MM.1S (cell line): ENCODE data around the gene SEC22C.

Source experiments
- DNase-seq: peaks from one replicate; pipeline ENCODE4 v3.0.0-alpha.2; 2015
- H2AFZ ChIP-seq: fragments of 300-600 bp; sonication (generic); 2 replicates; pipeline ENCODE4 v1.6.0; 2016; ENCODE audit warnings: antibody characterized with exemption, low read length
- H3F3A ChIP-seq: fragments of 300-600 bp; sonication (generic); 2 replicates; pipeline ENCODE4 v1.6.1; 2016; ENCODE audit warnings: mild to moderate bottlenecking, antibody characterized with exemption, low read length, moderate library complexity, mixed read lengths; ENCODE audit not compliant: insufficient read depth
- H3K27ac ChIP-seq: fragments of 300-600 bp; sonication (generic); 2 replicates; pipeline ENCODE4 v1.5.1; 2016; ENCODE audit warnings: mild to moderate bottlenecking, low read length
- H3K27me3 ChIP-seq: fragments of 300-600 bp; sonication (generic); replicated peaks from 2 replicates; pipeline ENCODE4 v1.6.0; 2016; ENCODE audit warnings: low read length; ENCODE audit not compliant: insufficient read depth
- H3K36me3 ChIP-seq: fragments of 300-600 bp; sonication (generic); replicated peaks from 2 replicates; pipeline ENCODE4 v1.6.1; 2016; ENCODE audit warnings: mild to moderate bottlenecking, low read length, mixed read lengths; ENCODE audit not compliant: insufficient read depth
- H3K4me1 ChIP-seq: fragments of 300-600 bp; sonication (generic); 2 replicates; pipeline ENCODE4 v1.6.1; 2016; ENCODE audit warnings: low read length, mixed read lengths
- H3K4me2 ChIP-seq: fragments of 300-600 bp; sonication (generic); 2 replicates; pipeline ENCODE4 v1.6.0; 2016; ENCODE audit warnings: low read depth, low read length
- H3K4me3 ChIP-seq: fragments of 300-600 bp; sonication (generic); 2 replicates; pipeline ENCODE4 v1.5.1; 2016; ENCODE audit warnings: low read length, mixed read lengths
- H3K79me2 ChIP-seq: fragments of 300-600 bp; sonication (generic); 2 replicates; pipeline ENCODE4 v1.6.1; 2016; ENCODE audit warnings: mixed run types, low read length, mixed read lengths
- H3K9ac ChIP-seq: fragments of 300-600 bp; sonication (generic); 2 replicates; pipeline ENCODE4 v1.6.1; 2016; ENCODE audit warnings: low read length, mixed read lengths
- H3K9me2 ChIP-seq: fragments of 300-600 bp; sonication (generic); replicated peaks from 2 replicates; pipeline ENCODE4 v1.6.1; 2016; ENCODE audit warnings: mild to moderate bottlenecking, low read length, mixed read lengths; ENCODE audit not compliant: insufficient read depth
- H3K9me3 ChIP-seq: fragments of 300-600 bp; sonication (generic); replicated peaks from 2 replicates; pipeline ENCODE4 v1.6.1; 2016; ENCODE audit warnings: mild to moderate bottlenecking, low read length, mixed read lengths; ENCODE audit not compliant: insufficient read depth
- H4K20me1 ChIP-seq: fragments of 300-600 bp; sonication (generic); 2 replicates; pipeline ENCODE4 v1.6.1; 2016; ENCODE audit warnings: mild to moderate bottlenecking, low read length, moderate library complexity, mixed read lengths; ENCODE audit not compliant: insufficient read depth
- CTCF ChIP-seq: fragments of 300-600 bp; sonication (generic); IDR thresholded peaks from 2 replicates; pipeline ENCODE4 v1.5.1; 2016; ENCODE audit warnings: antibody characterized with exemption, low read length, mixed read lengths
- EZH2 ChIP-seq: fragments of 300-600 bp; sonication (generic); optimal IDR thresholded peaks from 2 replicates; pipeline ENCODE3; 2017; ENCODE audit warnings: low read depth, mild to moderate bottlenecking, antibody characterized with exemption, low read length, mixed read lengths
- EZH2phosphoT487 ChIP-seq: fragments of 300-600 bp; sonication (generic); IDR thresholded peaks from 2 replicates; pipeline ENCODE4 v1.6.1; 2018; ENCODE audit warnings: antibody characterized with exemption, low read length

SEC22C gene

GRCh38 chr3:42539871-42540714 is 41.7 kb downstream of the SEC22C start:
- Histone ChIP-seq H3K27ac (no peak overlapping the region), H3K9ac (no peak overlapping the region), H3K79me2 (no peaks in the 10 kb centered on the region), H3K27me3 (no peaks in the 10 kb centered on the region), H4K20me1 (no peaks in the 10 kb centered on the region), H3K9me3 (no peaks in the 10 kb centered on the region), H3K9me2 (no peaks in the 10 kb centered on the region), H3K4me1 (no peaks in the 10 kb centered on the region), H3F3A (no peaks in the 10 kb centered on the region), H2AFZ (no peak overlapping the region), H3K4me3 (no peak overlapping the region), H3K4me2 (no peak overlapping the region), H3K36me3 (no peaks in the 10 kb centered on the region)
- peak; percentile 67 for DNase-seq
- no peak for TF ChIP-seq EZH2phosphoT487
- TF ChIP-seq CTCF = peak; percentile 89

GRCh38 chr3:42537350-42537749 is 44.4 kb downstream of the SEC22C start:
- no peak for DNase-seq
- no peak for TF ChIP-seq CTCF
- no peak for TF ChIP-seq EZH2
- no peak for TF ChIP-seq EZH2phosphoT487
- Histone ChIP-seq H3F3A (no peaks in the 10 kb centered on the region), H3K36me3 (no peaks in the 10 kb centered on the region), H3K9ac (no peak overlapping the region), H3K4me1 (no peaks in the 10 kb centered on the region), H2AFZ (no peak overlapping the region), H3K27ac (no peak overlapping the region), H4K20me1 (no peaks in the 10 kb centered on the region), H3K79me2 (no peaks in the 10 kb centered on the region), H3K9me2 (no peaks in the 10 kb centered on the region), H3K4me2 (no peak overlapping the region), H3K9me3 (no peaks in the 10 kb centered on the region), H3K27me3 (no peaks in the 10 kb centered on the region), H3K4me3 (no peak overlapping the region)

GRCh38 chr3:42535981-42536784 is 45.6 kb downstream of the SEC22C start:
- no peak for TF ChIP-seq EZH2
- TF ChIP-seq CTCF = peak; percentile 61
- H3K4me2 ChIP-seq = no peak overlapping the region
- no peak overlapping the region for H2AFZ ChIP-seq

More at GRCh38 chr3:42535981-42536784, 45.6 kb downstream of the SEC22C start:
- H3F3A ChIP-seq = no peaks in the 10 kb centered on the region
- H3K4me3 ChIP-seq = no peak overlapping the region
- no peaks in the 10 kb centered on the region for H3K36me3 ChIP-seq
- H3K4me1 ChIP-seq = no peaks in the 10 kb centered on the region
- H3K27me3 ChIP-seq = no peaks in the 10 kb centered on the region
- peak; percentile 40 for DNase-seq
- no peak overlapping the region for H3K9ac ChIP-seq
- H3K79me2 ChIP-seq = no peaks in the 10 kb centered on the region
- no peaks in the 10 kb centered on the region for H3K9me2 ChIP-seq
- H3K9me3 ChIP-seq = no peaks in the 10 kb centered on the region
- H4K20me1 ChIP-seq = no peaks in the 10 kb centered on the region
- no peak overlapping the region for H3K27ac ChIP-seq
